GM10266 (cell line): Measurements from ENCODE around the gene WLS.

ENCODE experiments used
- DNase-seq: peaks from one replicate; pipeline ENCODE4 v3.0.0; 2012; ENCODE audit errors: extremely low spot score
- CTCF ChIP-seq: IDR thresholded peaks from 2 replicates; pipeline ENCODE4 v1.5.1; 2012; ENCODE audit warnings: mild to moderate bottlenecking, low read depth; ENCODE audit not compliant: control insufficient read depth, insufficient read depth; ENCODE audit errors: missing control alignments

The WLS gene

DNA sequence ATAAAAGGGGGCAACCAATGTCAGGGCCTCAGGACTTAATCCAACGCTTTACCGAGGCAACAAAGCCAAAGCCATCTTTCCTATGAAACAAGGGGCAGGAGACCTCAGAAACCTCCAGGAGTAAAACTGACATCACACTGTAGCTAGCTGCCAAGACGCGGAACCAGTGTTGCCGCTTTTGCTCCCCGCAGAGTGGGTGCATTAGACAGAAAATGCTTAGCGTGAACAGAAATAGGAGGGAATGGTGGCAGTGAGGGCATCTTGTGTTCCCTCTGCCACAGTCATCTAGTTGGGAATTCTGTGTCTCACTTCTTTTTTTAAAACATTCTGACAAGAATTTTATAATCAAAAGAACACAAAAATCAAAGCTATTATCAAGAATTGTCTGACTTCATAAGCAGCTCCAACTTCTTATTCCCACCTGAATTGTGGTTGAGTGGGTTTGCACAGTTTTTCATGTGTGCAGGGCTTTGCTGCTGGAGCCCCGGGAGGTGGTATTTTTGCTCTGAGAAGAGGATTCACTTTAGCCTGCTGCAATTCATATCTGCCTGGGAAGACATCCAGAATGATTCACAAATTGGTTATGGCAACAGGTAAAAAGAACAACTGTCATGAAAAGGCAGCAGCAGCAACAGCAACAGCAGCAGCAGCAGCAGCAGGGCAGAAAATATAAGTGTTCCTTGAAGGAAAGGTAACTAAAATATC lies 99.7 kb downstream of the WLS start:
- TF ChIP-seq CTCF, result no peak
- no peak for DNase-seq

DNA sequence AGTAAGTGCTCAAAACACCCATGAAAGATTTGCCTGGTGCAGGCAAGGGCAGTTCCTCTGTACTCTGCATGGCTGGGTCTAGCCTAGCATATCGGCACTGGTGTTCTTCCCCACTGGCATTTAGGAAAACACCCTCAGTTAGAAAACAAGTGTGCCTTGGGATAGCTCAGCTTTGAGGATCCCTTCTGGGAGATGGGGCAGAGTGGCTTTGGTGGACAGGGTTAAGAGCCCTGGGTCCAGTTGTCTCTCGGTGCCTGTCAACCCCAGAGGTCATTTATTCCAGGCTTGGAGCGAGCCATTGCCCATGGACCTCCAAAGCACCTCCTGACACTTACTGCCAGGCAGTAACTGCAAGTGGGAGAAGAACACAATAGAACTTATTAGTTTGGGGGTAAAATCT lies 101.1 kb downstream of the WLS start:
- DNase-seq, result no peak
- no peak for TF ChIP-seq CTCF

DNA sequence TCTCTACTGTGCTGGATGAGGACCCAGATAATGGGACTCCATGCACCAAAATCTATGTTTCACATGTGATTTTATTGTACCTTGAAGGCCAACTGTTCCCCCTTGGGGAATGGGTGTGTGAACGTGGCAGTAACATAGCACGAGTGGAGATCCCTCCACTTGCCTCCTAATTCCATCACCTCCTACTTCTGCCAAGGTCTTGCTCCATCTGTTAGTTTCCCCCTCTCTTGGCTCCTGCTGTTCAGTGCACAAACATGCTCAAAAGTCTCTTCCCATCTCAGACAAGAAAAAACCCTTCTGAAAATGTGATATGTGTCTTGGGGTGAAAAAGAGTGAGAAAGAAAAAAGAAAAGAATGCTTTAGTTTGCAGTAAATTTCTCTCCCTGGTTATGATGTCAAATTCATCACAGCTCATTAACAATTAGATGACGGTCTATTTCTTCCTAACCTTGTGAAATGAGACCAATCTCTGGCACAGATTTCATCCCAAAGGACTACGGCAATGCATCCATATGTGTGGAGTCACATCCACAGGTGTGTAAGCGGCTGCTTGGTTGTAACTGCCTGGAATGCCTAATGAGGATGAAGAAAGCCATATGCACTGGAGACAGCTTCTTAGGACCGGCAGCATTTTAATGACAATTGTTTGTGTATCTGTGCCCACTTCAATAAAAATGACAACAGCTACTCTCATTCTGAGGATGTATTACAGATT lies 102.6 kb downstream of the WLS start:
- TF ChIP-seq CTCF, result no peak
- DNase-seq, result no peak

DNA sequence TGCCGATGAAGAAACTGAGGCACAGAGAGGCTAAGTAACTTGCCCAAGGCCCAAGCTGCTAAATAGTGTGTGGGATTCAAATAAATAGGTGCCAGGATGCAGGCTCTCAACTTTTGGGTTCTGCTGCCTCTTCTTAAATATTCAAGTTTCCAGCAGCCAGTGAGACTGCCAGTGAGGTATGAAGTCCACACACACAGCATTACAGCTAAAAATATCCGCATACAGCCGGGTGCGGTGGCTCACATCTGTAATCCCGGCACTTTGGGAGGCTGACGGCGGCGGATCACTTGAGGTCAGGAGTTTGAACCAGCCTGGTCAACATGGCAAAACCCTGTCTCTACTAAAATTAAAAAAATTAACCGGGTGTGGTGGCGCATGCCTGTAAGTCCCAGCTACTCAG lies 103.5 kb downstream of the WLS start:
- no peak for TF ChIP-seq CTCF
- no peak for DNase-seq

- no peak for DNase-seq
- no peak for TF ChIP-seq CTCF
These were observed 104.2 kb downstream of the WLS start for GRCh38 chr1:68128157-68128556.

DNA sequence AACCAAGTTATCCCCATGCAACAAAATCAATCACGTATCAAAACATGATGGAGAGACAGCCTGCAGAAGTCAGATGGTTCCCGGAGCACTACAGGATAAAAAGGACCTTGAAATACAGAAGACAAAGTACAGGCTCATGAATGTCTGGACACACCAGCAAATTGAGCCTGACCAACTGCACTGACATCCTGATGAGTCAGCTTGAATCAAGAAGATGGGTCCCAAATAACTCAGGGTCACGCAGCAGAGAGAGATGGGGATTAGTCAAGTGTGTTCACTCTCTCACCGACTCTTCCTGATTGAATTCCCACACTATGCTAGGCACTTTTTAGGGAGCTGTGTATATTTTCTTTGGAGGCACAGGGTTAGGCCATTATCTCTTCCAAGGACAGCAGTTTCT lies 110.8 kb downstream of the WLS start:
- TF ChIP-seq CTCF, result no peak
- no peak for DNase-seq

DNA sequence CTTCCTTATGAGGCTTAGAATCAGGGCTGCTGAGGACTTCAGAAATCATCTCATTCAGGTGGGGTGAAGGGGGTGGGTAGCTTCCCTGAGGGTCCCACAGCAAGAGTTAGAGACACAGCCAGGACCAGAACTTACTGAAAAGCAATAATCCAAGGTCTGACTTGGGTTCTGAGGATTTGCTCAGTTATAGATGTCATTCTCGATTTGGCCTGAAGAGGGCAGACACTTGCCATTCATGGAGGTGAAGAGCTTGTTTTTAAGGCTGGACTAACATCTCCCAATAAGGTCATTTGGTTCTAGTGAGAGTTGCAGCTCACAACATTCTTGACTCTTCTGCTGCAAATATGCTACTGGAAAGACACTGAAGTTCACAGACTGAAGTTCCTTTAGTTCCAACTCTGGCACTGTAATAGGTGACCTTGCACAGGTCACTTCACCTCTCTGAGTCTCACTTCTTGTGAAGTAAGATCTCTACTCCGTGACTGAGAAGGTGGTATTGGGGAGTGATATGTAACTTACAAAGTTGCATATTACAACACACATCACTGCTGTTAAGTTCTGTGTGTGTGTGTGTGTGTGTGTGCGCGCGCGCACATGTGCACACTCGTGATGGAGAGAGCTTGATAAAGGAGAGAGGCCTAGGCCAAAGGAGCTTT lies 112.1 kb downstream of the WLS start:
- peak; percentile 76 for TF ChIP-seq CTCF
- DNase-seq, result peak; percentile 51
